CD4-positive, alpha-beta T cell treated with Interferon alpha-2 for 1 hour (primary cell): ENCODE measurements around the gene UNC50.

Source experiments
- DNase-seq, 2 donors: peaks; one replicate each; pipeline ENCODE4 v3.0.0-alpha.2; 2020 to 2022

Gene UNC50

GRCh38 chr2:98608116-98608961 is at the start of gene UNC50, which contains the start of gene COA5:
UNC50 (plus strand) TSS chr2:98608589; CDS start chr2:98609760, 1,171 bp downstream.
COA5 (minus strand) TSS chr2:98608512; CDS start chr2:98608405, 107 bp downstream.
- peak; percentile 89 to 93 for DNase-seq

- no peak for DNase-seq
Observed at GRCh38 chr2:98558852-98559530, 49.4 kb upstream of the UNC50 start.

GRCh38 chr2:98559581-98559980 is 48.8 kb upstream of the UNC50 start:
- no peak for DNase-seq

GRCh38 chr2:98560256-98560771 is 48.1 kb upstream of the UNC50 start:
- no peak for DNase-seq

- DNase-seq = no peak
Observed at GRCh38 chr2:98561018-98561417, 47.4 kb upstream of the UNC50 start.

- DNase-seq = no peak
Observed at GRCh38 chr2:98561902-98562695, 46.3 kb upstream of the UNC50 start.

GRCh38 chr2:98563394-98563793 is 45.0 kb upstream of the UNC50 start:
- DNase-seq = no peak

- DNase-seq = no peak
Observed at GRCh38 chr2:98564541-98565132, 43.8 kb upstream of the UNC50 start.

GRCh38 chr2:98565286-98565860 is 43.0 kb upstream of the UNC50 start:
- no peak for DNase-seq

- DNase-seq = no peak
Observed at GRCh38 chr2:98565941-98566340, 42.4 kb upstream of the UNC50 start.

GRCh38 chr2:98568161-98568956 is 40.0 kb upstream of the UNC50 start:
- no peak for DNase-seq

- peak; percentile 45 to 70 for DNase-seq
Observed at GRCh38 chr2:98569197-98569793, 39.1 kb upstream of the UNC50 start.

- no peak for DNase-seq
Observed at GRCh38 chr2:98569915-98570314, 38.5 kb upstream of the UNC50 start.

GRCh38 chr2:98570356-98570755 is 38.0 kb upstream of the UNC50 start:
- no peak for DNase-seq

- no peak for DNase-seq
Observed at GRCh38 chr2:98571121-98571701, 37.2 kb upstream of the UNC50 start.

- no peak for DNase-seq
Observed at GRCh38 chr2:98571796-98572195, 36.6 kb upstream of the UNC50 start.

- DNase-seq = no peak
Observed at GRCh38 chr2:98572211-98572610, 36.2 kb upstream of the UNC50 start.

GRCh38 chr2:98572676-98573075 is 35.7 kb upstream of the UNC50 start:
- DNase-seq = no peak

GRCh38 chr2:98573426-98573825 is 35.0 kb upstream of the UNC50 start:
- DNase-seq = no peak

- no peak for DNase-seq
Observed at GRCh38 chr2:98576666-98577312, 31.6 kb upstream of the UNC50 start.
